ENCODE measurements around the gene CCSER1.
"Not testable (repeated sequence)": the region's sequence is repeated elsewhere in the genome, so short reads cannot be mapped to it uniquely, and the experiment has no call there.

CCSER1 gene

GRCh38 chr4:91226867-91227266 is 1099.7 kb downstream of the CCSER1 start:
- no peak for DNase-seq

- no peak for DNase-seq
Observed at GRCh38 chr4:91228659-91229058, 1101.5 kb downstream of the CCSER1 start.

GRCh38 chr4:91233164-91233563 is 1106.0 kb downstream of the CCSER1 start:
- no peak for DNase-seq

GRCh38 chr4:91243132-91243531 is 1115.9 kb downstream of the CCSER1 start:
- no peak for DNase-seq

- DNase-seq, result no peak
Observed at GRCh38 chr4:91256043-91256442, 1128.8 kb downstream of the CCSER1 start.

- DNase-seq, result no peak
Observed at GRCh38 chr4:91256751-91257150, 1129.6 kb downstream of the CCSER1 start.

GRCh38 chr4:91257721-91258120 is 1130.5 kb downstream of the CCSER1 start:
- DNase-seq, result no peak

GRCh38 chr4:91258326-91258725 is 1131.1 kb downstream of the CCSER1 start:
- no peak for DNase-seq

- no peak for DNase-seq
Observed at GRCh38 chr4:91267543-91267942, 1140.3 kb downstream of the CCSER1 start.

- DNase-seq, result not testable (repeated sequence)
Observed at GRCh38 chr4:91268481-91268880, 1141.3 kb downstream of the CCSER1 start.

GRCh38 chr4:91268913-91269312 is 1141.7 kb downstream of the CCSER1 start:
- DNase-seq, result no peak

GRCh38 chr4:91279899-91280298 is 1152.7 kb downstream of the CCSER1 start:
- DNase-seq, result no peak

GRCh38 chr4:91280551-91281290 is 1153.5 kb downstream of the CCSER1 start:
- no peak for DNase-seq

- no peak for DNase-seq
Observed at GRCh38 chr4:91282217-91282616, 1155.0 kb downstream of the CCSER1 start.

GRCh38 chr4:91283726-91284230 is 1156.6 kb downstream of the CCSER1 start:
- no peak for DNase-seq

- DNase-seq, result no peak
Observed at GRCh38 chr4:91284480-91284879, 1157.3 kb downstream of the CCSER1 start.

- no peak for DNase-seq
Observed at GRCh38 chr4:91285487-91285886, 1158.3 kb downstream of the CCSER1 start.

GRCh38 chr4:91288702-91289311 is 1161.6 kb downstream of the CCSER1 start:
- no peak for DNase-seq

- DNase-seq, result no peak
Observed at GRCh38 chr4:91298156-91298700, 1171.0 kb downstream of the CCSER1 start.

- no peak for DNase-seq
Observed at GRCh38 chr4:91298824-91299223, 1171.6 kb downstream of the CCSER1 start.

GRCh38 chr4:91302120-91302519 is 1174.9 kb downstream of the CCSER1 start:
- no peak for DNase-seq

- DNase-seq, result no peak
Observed at GRCh38 chr4:91304292-91304691, 1177.1 kb downstream of the CCSER1 start.

GRCh38 chr4:91317434-91317833 is 1190.2 kb downstream of the CCSER1 start:
- DNase-seq, result no peak

- DNase-seq, result no peak
Observed at GRCh38 chr4:91319556-91320268, 1192.5 kb downstream of the CCSER1 start.

Data from NCI-H524 treated with DMSO at 0.1 percent for 48 hours (cell line).